Measurements from ENCODE around the gene PFKFB4.

Gene PFKFB4

GRCh38 chr3:48524970-48525369 is 31.6 kb downstream of the PFKFB4 start:
- TF ChIP-seq CTCF (IDR thresholded peaks at IDR 0.05; ENCODE audit: low read depth, low read length), result no peak
- DNase-seq (ENCODE audit: low read depth in 2 of 2), result no peak
- no peak overlapping the region for H3K4me3 ChIP-seq (replicated peaks in 1 of 2; ENCODE audit: low read depth in 2 of 2, low read length in 2 of 2)

- no peak overlapping the region for H3K4me3 ChIP-seq (replicated peaks in 1 of 2; ENCODE audit: low read depth in 2 of 2, low read length in 2 of 2)
- no peak for TF ChIP-seq CTCF (IDR thresholded peaks at IDR 0.05; ENCODE audit: low read depth, low read length)
- no peak for DNase-seq (ENCODE audit: low read depth in 2 of 2)
Measured at GRCh38 chr3:48521635-48522034, 35.0 kb downstream of the PFKFB4 start.

GRCh38 chr3:48519277-48519643 is 37.3 kb downstream of the PFKFB4 start:
- no peak for TF ChIP-seq CTCF (IDR thresholded peaks at IDR 0.05; ENCODE audit: low read depth, low read length)
- no peak for DNase-seq (ENCODE audit: low read depth in 2 of 2)
- no peak overlapping the region for H3K4me3 ChIP-seq (replicated peaks in 1 of 2; ENCODE audit: low read depth in 2 of 2, low read length in 2 of 2)

GRCh38 chr3:48518638-48519276 is 37.8 kb downstream of the PFKFB4 start:
- no peak overlapping the region for H3K4me3 ChIP-seq (replicated peaks in 1 of 2; ENCODE audit: low read depth in 2 of 2, low read length in 2 of 2)
- TF ChIP-seq CTCF (IDR thresholded peaks at IDR 0.05; ENCODE audit: low read depth, low read length), result no peak
- DNase-seq (ENCODE audit: low read depth in 2 of 2), result no peak

GRCh38 chr3:48518069-48518468 is 38.5 kb downstream of the PFKFB4 start:
- TF ChIP-seq CTCF (IDR thresholded peaks at IDR 0.05; ENCODE audit: low read depth, low read length), result no peak
- H3K4me3 ChIP-seq (replicated peaks in 1 of 2; ENCODE audit: low read depth in 2 of 2, low read length in 2 of 2), result no peak overlapping the region
- DNase-seq (ENCODE audit: low read depth in 2 of 2), result no peak

- H3K4me3 ChIP-seq (replicated peaks in 1 of 2; ENCODE audit: low read depth in 2 of 2, low read length in 2 of 2), result no peak overlapping the region
- no peak for TF ChIP-seq CTCF (IDR thresholded peaks at IDR 0.05; ENCODE audit: low read depth, low read length)
- no peak for DNase-seq (ENCODE audit: low read depth in 2 of 2)
Measured at GRCh38 chr3:48516571-48516970, 40.0 kb downstream of the PFKFB4 start.
